Stimulated activated CD8-positive, alpha-beta memory T cell treated with anti-CD3 and anti-CD28 coated beads, Interleukin-2, amount 100 ng/mL, for 48 hours (primary cell): Measurements from ENCODE around the gene KIF1B.
"Not testable (repeated sequence)": the region's sequence is repeated elsewhere in the genome, so short reads cannot be mapped to it uniquely, and the experiment has no call there.

Source experiments
- DNase-seq, 2 donors: peaks; one replicate each; pipeline ENCODE4 v3.0.0-alpha.2; 2020; ENCODE audit warnings: low read depth in 2 of 2

The KIF1B gene

GRCh38 chr1:10237157-10237539 is 26.8 kb downstream of the KIF1B start:
- DNase-seq = no peak

- DNase-seq = no peak
Measured at GRCh38 chr1:10242135-10242534, 31.8 kb downstream of the KIF1B start.

GRCh38 chr1:10242811-10243210 is 32.4 kb downstream of the KIF1B start:
- no peak for DNase-seq

- no peak for DNase-seq
Measured at GRCh38 chr1:10245674-10246073, 35.3 kb downstream of the KIF1B start.

- no peak for DNase-seq
Measured at GRCh38 chr1:10249808-10250457, 39.6 kb downstream of the KIF1B start.

- DNase-seq = no peak
Measured at GRCh38 chr1:10250663-10251062, 40.3 kb downstream of the KIF1B start.

GRCh38 chr1:10251325-10252108 is 41.1 kb downstream of the KIF1B start:
- DNase-seq = not testable (repeated sequence)

- no peak for DNase-seq
Measured at GRCh38 chr1:10252508-10252907, 42.1 kb downstream of the KIF1B start.

- no peak for DNase-seq
Measured at GRCh38 chr1:10253149-10253548, 42.8 kb downstream of the KIF1B start.

- DNase-seq = no peak
Measured at GRCh38 chr1:10253755-10254154, 43.4 kb downstream of the KIF1B start.

GRCh38 chr1:10257851-10258250 is 47.5 kb downstream of the KIF1B start:
- no peak for DNase-seq

GRCh38 chr1:10259547-10259946 is 49.2 kb downstream of the KIF1B start:
- not testable (repeated sequence) for DNase-seq

- DNase-seq = no peak
Measured at GRCh38 chr1:10263450-10264082, 53.2 kb downstream of the KIF1B start.

- no peak for DNase-seq
Measured at GRCh38 chr1:10265027-10265426, 54.7 kb downstream of the KIF1B start.

- DNase-seq = no peak
Measured at GRCh38 chr1:10265900-10266299, 55.5 kb downstream of the KIF1B start.

GRCh38 chr1:10267319-10267718 is 56.9 kb downstream of the KIF1B start:
- no peak for DNase-seq

- no peak for DNase-seq
Measured at GRCh38 chr1:10267921-10268320, 57.6 kb downstream of the KIF1B start.

GRCh38 chr1:10271090-10271489 is 60.7 kb downstream of the KIF1B start:
- DNase-seq = no peak

GRCh38 chr1:10271869-10272268 is 61.5 kb downstream of the KIF1B start:
- DNase-seq = no peak

GRCh38 chr1:10272274-10272673 is 61.9 kb downstream of the KIF1B start:
- DNase-seq = no peak

GRCh38 chr1:10278880-10279279 is 68.5 kb downstream of the KIF1B start:
- DNase-seq = no peak

GRCh38 chr1:10280439-10281350 is 70.3 kb downstream of the KIF1B start:
- no peak for DNase-seq
